VCaP (cell line): ENCODE measurements around the gene ASB5.
"Not testable (repeated sequence)": the region's sequence is repeated elsewhere in the genome, so short reads cannot be mapped to it uniquely, and the experiment has no call there.

Experiments used
- H3K27ac ChIP-seq: fragments of 450-650 bp; 2 replicates; pipeline ENCODE4 v1.5.1; 2017
- CTCF ChIP-seq: fragments of 450-650 bp; conservative IDR thresholded peaks from 2 replicates; pipeline ENCODE4 v1.5.1; 2017; ENCODE audit warnings: mild to moderate bottlenecking, moderate library complexity

The ASB5 gene

GRCh38 chr4:176222149-176222548, 46.9 kb downstream of the ASB5 start:
- H3K27ac ChIP-seq, result no peak overlapping the region
- TF ChIP-seq CTCF, result no peak

- H3K27ac ChIP-seq, result no peak overlapping the region
- TF ChIP-seq CTCF, result no peak
Observed at GRCh38 chr4:176217510-176217909, 51.5 kb downstream of the ASB5 start.

GRCh38 chr4:176212351-176212750, 56.7 kb downstream of the ASB5 start:
- not testable (repeated sequence) for H3K27ac ChIP-seq

- no peak for TF ChIP-seq CTCF
- H3K27ac ChIP-seq, result no peak overlapping the region
Observed at GRCh38 chr4:176210579-176211296, 58.3 kb downstream of the ASB5 start.

- TF ChIP-seq CTCF, result no peak
- no peak overlapping the region for H3K27ac ChIP-seq
Observed at GRCh38 chr4:176210101-176210500, 58.9 kb downstream of the ASB5 start.

- no peak for TF ChIP-seq CTCF
- H3K27ac ChIP-seq, result no peak overlapping the region
Observed at GRCh38 chr4:176209535-176209934, 59.5 kb downstream of the ASB5 start.

GRCh38 chr4:176207839-176208238, 61.2 kb downstream of the ASB5 start:
- no peak overlapping the region for H3K27ac ChIP-seq
- TF ChIP-seq CTCF, result no peak

- TF ChIP-seq CTCF, result no peak
- H3K27ac ChIP-seq, result no peak overlapping the region
Observed at GRCh38 chr4:176205299-176205698, 63.7 kb downstream of the ASB5 start.
